B cell (primary cell): ENCODE data around the gene KAT2A.

Experiments
- EZH2 ChIP-seq: IDR thresholded peaks from 2 replicates; pipeline ENCODE4 v1.6.1; 2012; ENCODE audit warnings: borderline replicate concordance, low read depth, mild to moderate bottlenecking, moderate library complexity, low read length; ENCODE audit not compliant: insufficient read depth, poor library complexity, severe bottlenecking
- TF ChIP-seq, protein P1 (sequence below): fragments of 200-600 bp; IDR thresholded peaks from one replicate; pipeline ENCODE4 v1.8.0; 2022; ENCODE audit warnings: antibody characterized with exemption, mild to moderate bottlenecking

DNA sequence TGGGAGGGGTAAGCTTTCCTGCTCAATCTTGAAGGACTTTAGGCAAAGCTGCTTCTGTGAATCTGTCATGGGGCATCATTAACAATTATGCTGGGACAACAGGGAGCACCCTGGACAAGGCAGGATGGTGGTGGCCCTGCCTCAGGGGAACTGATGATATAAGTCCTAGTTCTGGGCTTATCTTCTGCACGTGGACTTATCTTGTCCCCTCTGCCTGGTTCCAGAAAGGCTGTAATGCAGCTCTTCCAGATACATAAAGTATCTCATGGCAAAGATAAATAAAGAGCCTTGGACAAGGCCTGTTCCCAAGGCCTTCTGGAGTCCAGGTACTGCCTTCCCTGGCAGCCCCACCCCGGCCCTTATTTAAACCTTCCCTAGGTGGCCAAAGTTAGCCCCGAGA lies 16.9 kb downstream of the KAT2A start:
- TF ChIP-seq, protein P1, sequence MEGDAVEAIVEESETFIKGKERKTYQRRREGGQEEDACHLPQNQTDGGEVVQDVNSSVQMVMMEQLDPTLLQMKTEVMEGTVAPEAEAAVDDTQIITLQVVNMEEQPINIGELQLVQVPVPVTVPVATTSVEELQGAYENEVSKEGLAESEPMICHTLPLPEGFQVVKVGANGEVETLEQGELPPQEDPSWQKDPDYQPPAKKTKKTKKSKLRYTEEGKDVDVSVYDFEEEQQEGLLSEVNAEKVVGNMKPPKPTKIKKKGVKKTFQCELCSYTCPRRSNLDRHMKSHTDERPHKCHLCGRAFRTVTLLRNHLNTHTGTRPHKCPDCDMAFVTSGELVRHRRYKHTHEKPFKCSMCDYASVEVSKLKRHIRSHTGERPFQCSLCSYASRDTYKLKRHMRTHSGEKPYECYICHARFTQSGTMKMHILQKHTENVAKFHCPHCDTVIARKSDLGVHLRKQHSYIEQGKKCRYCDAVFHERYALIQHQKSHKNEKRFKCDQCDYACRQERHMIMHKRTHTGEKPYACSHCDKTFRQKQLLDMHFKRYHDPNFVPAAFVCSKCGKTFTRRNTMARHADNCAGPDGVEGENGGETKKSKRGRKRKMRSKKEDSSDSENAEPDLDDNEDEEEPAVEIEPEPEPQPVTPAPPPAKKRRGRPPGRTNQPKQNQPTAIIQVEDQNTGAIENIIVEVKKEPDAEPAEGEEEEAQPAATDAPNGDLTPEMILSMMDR, result no peak
- no peak for TF ChIP-seq EZH2
